ENCODE data around the gene MYO16.

MYO16 gene

DNA sequence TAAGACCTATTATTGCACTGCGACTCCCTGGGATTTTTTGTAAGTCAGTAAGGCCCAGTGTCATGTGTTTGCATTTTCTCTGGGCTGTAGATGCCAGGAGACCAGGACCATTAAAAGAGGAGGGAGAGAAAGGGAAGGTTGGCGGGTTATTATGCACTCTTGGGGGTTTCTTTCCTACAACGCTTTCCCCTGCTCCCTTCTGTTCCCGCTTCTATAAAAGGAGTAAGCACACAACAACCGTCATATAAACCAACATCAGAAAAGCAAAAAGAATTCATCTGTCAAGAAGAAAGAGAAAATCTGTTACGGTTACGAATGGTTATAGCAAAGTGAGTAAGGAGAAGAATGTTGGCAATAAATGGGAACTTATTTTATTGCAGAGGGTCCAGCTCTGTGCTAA lies 615.2 kb downstream of the MYO16 start:
- Histone ChIP-seq H3K9me3 (ENCODE audit: control insufficient read depth, insufficient read depth, low read depth, low read length) (no peaks in the 10 kb centered on the region), H3K4me3 (ENCODE audit: low read depth, low read length) (no peak overlapping the region), H3K36me3 (ENCODE audit: control insufficient read depth in 2 of 2, insufficient read depth in 1 of 2, low read length in 2 of 2) (no peaks in the 10 kb centered on the region), H3K27ac (ENCODE audit: extremely low read depth, low read depth, low read length) (no peak overlapping the region), H3K4me1 (ENCODE audit: control insufficient read depth, insufficient read depth, low read length) (no peaks in the 10 kb centered on the region)
- ChIA-PET CTCF (no interaction called here), POLR2A (no interaction called here)
- TF ChIP-seq ZNF837 (tag by site-specific recombination; IDR thresholded peaks at IDR 0.05) (no peak), ZNF311 (tag by site-specific recombination; IDR thresholded peaks at IDR 0.05; ENCODE audit: borderline replicate concordance) (no peak), ZFP41 (tag by site-specific recombination; IDR thresholded peaks at IDR 0.05; ENCODE audit: borderline replicate concordance) (no peak)

DNA sequence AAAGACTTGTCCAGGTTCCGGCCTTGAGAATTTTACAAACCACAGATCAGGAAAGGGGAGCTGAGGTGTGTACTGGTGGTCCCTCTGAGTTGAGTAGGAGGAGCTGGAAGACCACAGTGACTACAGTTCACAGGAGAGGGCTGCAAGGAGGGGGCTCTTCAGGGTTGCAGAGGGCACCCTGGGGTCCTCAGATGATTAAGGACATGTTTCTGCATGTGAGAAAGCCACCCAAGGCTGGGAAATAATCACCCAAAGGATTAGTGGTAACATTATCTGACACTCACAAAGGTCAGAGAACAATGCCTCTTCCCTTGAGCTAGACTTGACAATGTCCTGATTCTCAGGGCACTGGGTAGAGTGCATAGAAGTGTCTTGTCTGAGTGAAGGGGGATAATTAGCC lies 616.6 kb downstream of the MYO16 start:
- POLR2A ChIA-PET: no interaction called here
- Histone ChIP-seq H3K9me3 (ENCODE audit: control insufficient read depth, insufficient read depth, low read depth, low read length) (no peaks in the 10 kb centered on the region), H3K27ac (ENCODE audit: extremely low read depth, low read depth, low read length) (no peak overlapping the region), H3K36me3 (ENCODE audit: control insufficient read depth in 2 of 2, insufficient read depth in 1 of 2, low read length in 2 of 2) (no peaks in the 10 kb centered on the region), H3K4me1 (ENCODE audit: control insufficient read depth, insufficient read depth, low read length) (no peaks in the 10 kb centered on the region), H3K4me3 (ENCODE audit: low read depth, low read length) (no peak overlapping the region)
- CTCF ChIA-PET: no interaction called here
- TF ChIP-seq ZBTB7A (tag by site-specific recombination; IDR thresholded peaks at IDR 0.05; ENCODE audit: low read depth) (no peak), ZNF16 (tag by site-specific recombination; IDR thresholded peaks at IDR 0.05; ENCODE audit: low read depth) (no peak), ZNF140 (tag by site-specific recombination; IDR thresholded peaks at IDR 0.05) (no peak), KLF10 (tag by site-specific recombination; IDR thresholded peaks at IDR 0.05) (no peak), ZNF521 (tag by site-specific recombination; IDR thresholded peaks at IDR 0.05) (no peak), ZNF670 (tag by site-specific recombination; IDR thresholded peaks at IDR 0.05; ENCODE audit: low read depth) (no peak), HOXD13 (CRISPR knock-in tag; IDR thresholded peaks at IDR 0.05; ENCODE audit: borderline replicate concordance) (no peak), ZNF169 (tag by site-specific recombination; IDR thresholded peaks at IDR 0.05) (no peak), ZNF223 (tag by site-specific recombination; IDR thresholded peaks at IDR 0.05) (no peak), ZNF10 (tag by site-specific recombination; IDR thresholded peaks at IDR 0.05) (no peak)
- TF ChIP-seq, protein P1, sequence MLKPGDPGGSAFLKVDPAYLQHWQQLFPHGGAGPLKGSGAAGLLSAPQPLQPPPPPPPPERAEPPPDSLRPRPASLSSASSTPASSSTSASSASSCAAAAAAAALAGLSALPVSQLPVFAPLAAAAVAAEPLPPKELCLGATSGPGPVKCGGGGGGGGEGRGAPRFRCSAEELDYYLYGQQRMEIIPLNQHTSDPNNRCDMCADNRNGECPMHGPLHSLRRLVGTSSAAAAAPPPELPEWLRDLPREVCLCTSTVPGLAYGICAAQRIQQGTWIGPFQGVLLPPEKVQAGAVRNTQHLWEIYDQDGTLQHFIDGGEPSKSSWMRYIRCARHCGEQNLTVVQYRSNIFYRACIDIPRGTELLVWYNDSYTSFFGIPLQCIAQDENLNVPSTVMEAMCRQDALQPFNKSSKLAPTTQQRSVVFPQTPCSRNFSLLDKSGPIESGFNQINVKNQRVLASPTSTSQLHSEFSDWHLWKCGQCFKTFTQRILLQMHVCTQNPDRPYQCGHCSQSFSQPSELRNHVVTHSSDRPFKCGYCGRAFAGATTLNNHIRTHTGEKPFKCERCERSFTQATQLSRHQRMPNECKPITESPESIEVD (tag by site-specific recombination; IDR thresholded peaks at IDR 0.05): no peak
- TF ChIP-seq, protein P2, sequence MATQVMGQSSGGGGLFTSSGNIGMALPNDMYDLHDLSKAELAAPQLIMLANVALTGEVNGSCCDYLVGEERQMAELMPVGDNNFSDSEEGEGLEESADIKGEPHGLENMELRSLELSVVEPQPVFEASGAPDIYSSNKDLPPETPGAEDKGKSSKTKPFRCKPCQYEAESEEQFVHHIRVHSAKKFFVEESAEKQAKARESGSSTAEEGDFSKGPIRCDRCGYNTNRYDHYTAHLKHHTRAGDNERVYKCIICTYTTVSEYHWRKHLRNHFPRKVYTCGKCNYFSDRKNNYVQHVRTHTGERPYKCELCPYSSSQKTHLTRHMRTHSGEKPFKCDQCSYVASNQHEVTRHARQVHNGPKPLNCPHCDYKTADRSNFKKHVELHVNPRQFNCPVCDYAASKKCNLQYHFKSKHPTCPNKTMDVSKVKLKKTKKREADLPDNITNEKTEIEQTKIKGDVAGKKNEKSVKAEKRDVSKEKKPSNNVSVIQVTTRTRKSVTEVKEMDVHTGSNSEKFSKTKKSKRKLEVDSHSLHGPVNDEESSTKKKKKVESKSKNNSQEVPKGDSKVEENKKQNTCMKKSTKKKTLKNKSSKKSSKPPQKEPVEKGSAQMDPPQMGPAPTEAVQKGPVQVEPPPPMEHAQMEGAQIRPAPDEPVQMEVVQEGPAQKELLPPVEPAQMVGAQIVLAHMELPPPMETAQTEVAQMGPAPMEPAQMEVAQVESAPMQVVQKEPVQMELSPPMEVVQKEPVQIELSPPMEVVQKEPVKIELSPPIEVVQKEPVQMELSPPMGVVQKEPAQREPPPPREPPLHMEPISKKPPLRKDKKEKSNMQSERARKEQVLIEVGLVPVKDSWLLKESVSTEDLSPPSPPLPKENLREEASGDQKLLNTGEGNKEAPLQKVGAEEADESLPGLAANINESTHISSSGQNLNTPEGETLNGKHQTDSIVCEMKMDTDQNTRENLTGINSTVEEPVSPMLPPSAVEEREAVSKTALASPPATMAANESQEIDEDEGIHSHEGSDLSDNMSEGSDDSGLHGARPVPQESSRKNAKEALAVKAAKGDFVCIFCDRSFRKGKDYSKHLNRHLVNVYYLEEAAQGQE (tag by site-specific recombination; IDR thresholded peaks at IDR 0.05): no peak
- TF ChIP-seq, protein P3, sequence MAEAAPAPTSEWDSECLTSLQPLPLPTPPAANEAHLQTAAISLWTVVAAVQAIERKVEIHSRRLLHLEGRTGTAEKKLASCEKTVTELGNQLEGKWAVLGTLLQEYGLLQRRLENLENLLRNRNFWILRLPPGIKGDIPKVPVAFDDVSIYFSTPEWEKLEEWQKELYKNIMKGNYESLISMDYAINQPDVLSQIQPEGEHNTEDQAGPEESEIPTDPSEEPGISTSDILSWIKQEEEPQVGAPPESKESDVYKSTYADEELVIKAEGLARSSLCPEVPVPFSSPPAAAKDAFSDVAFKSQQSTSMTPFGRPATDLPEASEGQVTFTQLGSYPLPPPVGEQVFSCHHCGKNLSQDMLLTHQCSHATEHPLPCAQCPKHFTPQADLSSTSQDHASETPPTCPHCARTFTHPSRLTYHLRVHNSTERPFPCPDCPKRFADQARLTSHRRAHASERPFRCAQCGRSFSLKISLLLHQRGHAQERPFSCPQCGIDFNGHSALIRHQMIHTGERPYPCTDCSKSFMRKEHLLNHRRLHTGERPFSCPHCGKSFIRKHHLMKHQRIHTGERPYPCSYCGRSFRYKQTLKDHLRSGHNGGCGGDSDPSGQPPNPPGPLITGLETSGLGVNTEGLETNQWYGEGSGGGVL (tag by site-specific recombination; IDR thresholded peaks at IDR 0.05): no peak
- TF ChIP-seq, protein P4, sequence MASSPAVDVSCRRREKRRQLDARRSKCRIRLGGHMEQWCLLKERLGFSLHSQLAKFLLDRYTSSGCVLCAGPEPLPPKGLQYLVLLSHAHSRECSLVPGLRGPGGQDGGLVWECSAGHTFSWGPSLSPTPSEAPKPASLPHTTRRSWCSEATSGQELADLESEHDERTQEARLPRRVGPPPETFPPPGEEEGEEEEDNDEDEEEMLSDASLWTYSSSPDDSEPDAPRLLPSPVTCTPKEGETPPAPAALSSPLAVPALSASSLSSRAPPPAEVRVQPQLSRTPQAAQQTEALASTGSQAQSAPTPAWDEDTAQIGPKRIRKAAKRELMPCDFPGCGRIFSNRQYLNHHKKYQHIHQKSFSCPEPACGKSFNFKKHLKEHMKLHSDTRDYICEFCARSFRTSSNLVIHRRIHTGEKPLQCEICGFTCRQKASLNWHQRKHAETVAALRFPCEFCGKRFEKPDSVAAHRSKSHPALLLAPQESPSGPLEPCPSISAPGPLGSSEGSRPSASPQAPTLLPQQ (tag by site-specific recombination; IDR thresholded peaks at IDR 0.05): no peak
- TF ChIP-seq, protein P5, sequence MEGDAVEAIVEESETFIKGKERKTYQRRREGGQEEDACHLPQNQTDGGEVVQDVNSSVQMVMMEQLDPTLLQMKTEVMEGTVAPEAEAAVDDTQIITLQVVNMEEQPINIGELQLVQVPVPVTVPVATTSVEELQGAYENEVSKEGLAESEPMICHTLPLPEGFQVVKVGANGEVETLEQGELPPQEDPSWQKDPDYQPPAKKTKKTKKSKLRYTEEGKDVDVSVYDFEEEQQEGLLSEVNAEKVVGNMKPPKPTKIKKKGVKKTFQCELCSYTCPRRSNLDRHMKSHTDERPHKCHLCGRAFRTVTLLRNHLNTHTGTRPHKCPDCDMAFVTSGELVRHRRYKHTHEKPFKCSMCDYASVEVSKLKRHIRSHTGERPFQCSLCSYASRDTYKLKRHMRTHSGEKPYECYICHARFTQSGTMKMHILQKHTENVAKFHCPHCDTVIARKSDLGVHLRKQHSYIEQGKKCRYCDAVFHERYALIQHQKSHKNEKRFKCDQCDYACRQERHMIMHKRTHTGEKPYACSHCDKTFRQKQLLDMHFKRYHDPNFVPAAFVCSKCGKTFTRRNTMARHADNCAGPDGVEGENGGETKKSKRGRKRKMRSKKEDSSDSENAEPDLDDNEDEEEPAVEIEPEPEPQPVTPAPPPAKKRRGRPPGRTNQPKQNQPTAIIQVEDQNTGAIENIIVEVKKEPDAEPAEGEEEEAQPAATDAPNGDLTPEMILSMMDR (tag by site-specific recombination; IDR thresholded peaks at IDR 0.05): no peak
- TF ChIP-seq, protein P6, sequence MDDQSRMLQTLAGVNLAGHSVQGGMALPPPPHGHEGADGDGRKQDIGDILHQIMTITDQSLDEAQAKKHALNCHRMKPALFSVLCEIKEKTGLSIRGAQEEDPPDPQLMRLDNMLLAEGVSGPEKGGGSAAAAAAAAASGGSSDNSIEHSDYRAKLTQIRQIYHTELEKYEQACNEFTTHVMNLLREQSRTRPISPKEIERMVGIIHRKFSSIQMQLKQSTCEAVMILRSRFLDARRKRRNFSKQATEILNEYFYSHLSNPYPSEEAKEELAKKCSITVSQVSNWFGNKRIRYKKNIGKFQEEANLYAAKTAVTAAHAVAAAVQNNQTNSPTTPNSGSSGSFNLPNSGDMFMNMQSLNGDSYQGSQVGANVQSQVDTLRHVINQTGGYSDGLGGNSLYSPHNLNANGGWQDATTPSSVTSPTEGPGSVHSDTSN (CRISPR knock-in tag; IDR thresholded peaks at IDR 0.05): no peak
- TF ChIP-seq, protein P7, sequence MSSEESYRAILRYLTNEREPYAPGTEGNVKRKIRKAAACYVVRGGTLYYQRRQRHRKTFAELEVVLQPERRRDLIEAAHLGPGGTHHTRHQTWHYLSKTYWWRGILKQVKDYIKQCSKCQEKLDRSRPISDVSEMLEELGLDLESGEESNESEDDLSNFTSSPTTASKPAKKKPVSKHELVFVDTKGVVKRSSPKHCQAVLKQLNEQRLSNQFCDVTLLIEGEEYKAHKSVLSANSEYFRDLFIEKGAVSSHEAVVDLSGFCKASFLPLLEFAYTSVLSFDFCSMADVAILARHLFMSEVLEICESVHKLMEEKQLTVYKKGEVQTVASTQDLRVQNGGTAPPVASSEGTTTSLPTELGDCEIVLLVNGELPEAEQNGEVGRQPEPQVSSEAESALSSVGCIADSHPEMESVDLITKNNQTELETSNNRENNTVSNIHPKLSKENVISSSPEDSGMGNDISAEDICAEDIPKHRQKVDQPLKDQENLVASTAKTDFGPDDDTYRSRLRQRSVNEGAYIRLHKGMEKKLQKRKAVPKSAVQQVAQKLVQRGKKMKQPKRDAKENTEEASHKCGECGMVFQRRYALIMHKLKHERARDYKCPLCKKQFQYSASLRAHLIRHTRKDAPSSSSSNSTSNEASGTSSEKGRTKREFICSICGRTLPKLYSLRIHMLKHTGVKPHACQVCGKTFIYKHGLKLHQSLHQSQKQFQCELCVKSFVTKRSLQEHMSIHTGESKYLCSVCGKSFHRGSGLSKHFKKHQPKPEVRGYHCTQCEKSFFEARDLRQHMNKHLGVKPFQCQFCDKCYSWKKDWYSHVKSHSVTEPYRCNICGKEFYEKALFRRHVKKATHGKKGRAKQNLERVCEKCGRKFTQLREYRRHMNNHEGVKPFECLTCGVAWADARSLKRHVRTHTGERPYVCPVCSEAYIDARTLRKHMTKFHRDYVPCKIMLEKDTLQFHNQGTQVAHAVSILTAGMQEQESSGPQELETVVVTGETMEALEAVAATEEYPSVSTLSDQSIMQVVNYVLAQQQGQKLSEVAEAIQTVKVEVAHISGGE (tag by site-specific recombination; conservative IDR thresholded peaks at IDR 0.05; ENCODE audit: low read depth): no peak

Data from HEK293 (cell line).